DND-41 (cell line): ENCODE data around the gene MICU1.
"Not testable (repeated sequence)": the region's sequence is repeated elsewhere in the genome, so short reads cannot be mapped to it uniquely, and the experiment has no call there.

Experiments used
- ATAC-seq: fragments of 200-7000 bp; cut with Tn5 transposase; 3 replicates; pipeline ENCODE4 v1.9.1; 2021; ENCODE audit warnings: low read depth; ENCODE audit not compliant: insufficient read depth
- DNase-seq: peaks from one replicate; pipeline ENCODE4 v3.0.0-alpha.2; 2020
- H2AFZ ChIP-seq: 2 replicates; pipeline ENCODE4 v1.6.0; 2012; ENCODE audit warnings: low read depth, low read length
- H3K27ac ChIP-seq: 2 replicates; pipeline ENCODE4 v1.5.1; 2012; ENCODE audit warnings: low read length, inconsistent platforms
- H3K27me3 ChIP-seq: fragments of 200-600 bp; sonication (generic); 2 replicates; pipeline ENCODE4 v1.6.0; 2012; ENCODE audit warnings: low read length, mild to moderate bottlenecking, inconsistent platforms; ENCODE audit not compliant: insufficient read depth, poor library complexity
- H3K36me3 ChIP-seq: 2 replicates; pipeline ENCODE4 v1.5.1; 2012; ENCODE audit warnings: low read length, inconsistent platforms; ENCODE audit not compliant: insufficient read depth
- H3K4me1 ChIP-seq: 2 replicates; pipeline ENCODE4 v1.5.1; 2012; ENCODE audit warnings: mild to moderate bottlenecking, low read length; ENCODE audit not compliant: insufficient read depth
- H3K4me2 ChIP-seq: 2 replicates; pipeline ENCODE4 v1.6.0; 2012; ENCODE audit warnings: mild to moderate bottlenecking, moderate library complexity, low read length, inconsistent platforms; ENCODE audit not compliant: insufficient read depth
- H3K4me3 ChIP-seq, 2 experiments: fragments of 200-600 bp in 1 of 2; shearing (Covaris generic) in 1 of 2; 2 replicates each; pipeline ENCODE4 v1.5.1; 2012 to 2016; ENCODE audit warnings: inconsistent platforms in 2 of 2, low read length in 2 of 2, mild to moderate bottlenecking in 2 of 2, low read depth in 1 of 2, moderate library complexity in 1 of 2
- H3K79me2 ChIP-seq: 2 replicates; pipeline ENCODE4 v1.6.0; 2012; ENCODE audit warnings: low read length, inconsistent platforms; ENCODE audit not compliant: insufficient read depth
- H3K9ac ChIP-seq: 2 replicates; pipeline ENCODE4 v1.6.0; 2012; ENCODE audit warnings: low read depth, mild to moderate bottlenecking, inconsistent platforms, low read length, moderate library complexity
- H3K9me3 ChIP-seq: 2 replicates; pipeline ENCODE4 v1.5.1; 2012; ENCODE audit warnings: low read length, moderate library complexity, mild to moderate bottlenecking, inconsistent platforms; ENCODE audit not compliant: insufficient read depth, severe bottlenecking
- H4K20me1 ChIP-seq: 2 replicates; pipeline ENCODE4 v1.6.0; 2012; ENCODE audit warnings: low read length; ENCODE audit not compliant: insufficient read depth
- CTCF ChIP-seq: IDR thresholded peaks from 2 replicates; pipeline ENCODE4 v1.5.1; 2012; ENCODE audit warnings: borderline replicate concordance, low read length, moderate library complexity, mild to moderate bottlenecking; ENCODE audit not compliant: poor library complexity, severe bottlenecking; ENCODE audit errors: extremely low read depth
- EZH2 ChIP-seq: IDR thresholded peaks from 3 replicates; pipeline ENCODE4 v1.6.1; 2012; ENCODE audit warnings: borderline replicate concordance, low read depth, mild to moderate bottlenecking, moderate library complexity, low read length, inconsistent platforms; ENCODE audit not compliant: severe bottlenecking

MICU1 gene

GRCh38 chr10:72472306-72472705 is 153.6 kb downstream of the MICU1 start:
- no peak for TF ChIP-seq CTCF
- TF ChIP-seq EZH2 = no peak
- no peak overlapping the region for H2AFZ ChIP-seq
- H3K9me3 ChIP-seq = no peaks in the 10 kb centered on the region
- no peak overlapping the region for H3K4me2 ChIP-seq
- H3K79me2 ChIP-seq = no peaks in the 10 kb centered on the region
- peaks cover 31% of the 10 kb centered on the region for H3K36me3 ChIP-seq
- no peak overlapping the region for H3K27ac ChIP-seq
- H3K4me3 ChIP-seq = no peak overlapping the region
- DNase-seq (no peak), ATAC-seq (no peak)
- H4K20me1 ChIP-seq = no peaks in the 10 kb centered on the region
- no peak overlapping the region for H3K9ac ChIP-seq
- H3K4me1 ChIP-seq = no peaks in the 10 kb centered on the region
- no peaks in the 10 kb centered on the region for H3K27me3 ChIP-seq

GRCh38 chr10:72470666-72471065 is 155.2 kb downstream of the MICU1 start:
- DNase-seq = no peak
- H3K4me3 ChIP-seq = no peak overlapping the region

GRCh38 chr10:72467064-72467463 is 158.8 kb downstream of the MICU1 start:
- H3K27me3 ChIP-seq, H3K9me3 ChIP-seq, H3K4me2 ChIP-seq, H3K4me1 ChIP-seq, DNase-seq, ATAC-seq, H3K79me2 ChIP-seq, H2AFZ ChIP-seq, H3K27ac ChIP-seq, H3K36me3 ChIP-seq, H3K4me3 ChIP-seq, H4K20me1 ChIP-seq, H3K9ac ChIP-seq: not testable (repeated sequence)

More at GRCh38 chr10:72470666-72471065, 155.2 kb downstream of the MICU1 start:
- Histone ChIP-seq H3K27me3 (no peaks in the 10 kb centered on the region), H3K27ac (no peak overlapping the region), H3K4me2 (no peak overlapping the region), H3K9me3 (no peaks in the 10 kb centered on the region), H3K9ac (no peak overlapping the region), H3K79me2 (no peaks in the 10 kb centered on the region), H3K36me3 (peaks cover 22% of the 10 kb centered on the region), H4K20me1 (no peaks in the 10 kb centered on the region), H2AFZ (no peak overlapping the region), H3K4me1 (no peaks in the 10 kb centered on the region)
- no peak for ATAC-seq
- no peak for TF ChIP-seq EZH2
- TF ChIP-seq CTCF = no peak

GRCh38 chr10:72466018-72466417 is 159.9 kb downstream of the MICU1 start:
- H3K4me1 ChIP-seq = no peaks in the 10 kb centered on the region
- no peak overlapping the region for H3K4me2 ChIP-seq
- no peaks in the 10 kb centered on the region for H3K9me3 ChIP-seq
- no peak overlapping the region for H2AFZ ChIP-seq
- H3K4me3 ChIP-seq = no peak overlapping the region
- DNase-seq (no peak), ATAC-seq (no peak)
- no peaks in the 10 kb centered on the region for H4K20me1 ChIP-seq
- no peak overlapping the region for H3K27ac ChIP-seq
- H3K36me3 ChIP-seq = peaks cover 4% of the 10 kb centered on the region
- TF ChIP-seq CTCF = no peak
- TF ChIP-seq EZH2 = no peak
- no peaks in the 10 kb centered on the region for H3K27me3 ChIP-seq
- H3K9ac ChIP-seq = no peak overlapping the region
- H3K79me2 ChIP-seq = no peaks in the 10 kb centered on the region
